DND-41 (cell line): ENCODE results near the gene ARPC4.

ENCODE experiments used
- EZH2 ChIP-seq: IDR thresholded peaks from 3 replicates; pipeline ENCODE4 v1.6.1; 2012; ENCODE audit warnings: borderline replicate concordance, low read depth, mild to moderate bottlenecking, moderate library complexity, low read length, inconsistent platforms; ENCODE audit not compliant: severe bottlenecking
- TF ChIP-seq, protein P1 (sequence below): IDR thresholded peaks from 2 replicates; pipeline ENCODE4 v1.5.1; 2012; ENCODE audit warnings: borderline replicate concordance, low read length, moderate library complexity, mild to moderate bottlenecking; ENCODE audit not compliant: poor library complexity, severe bottlenecking; ENCODE audit errors: extremely low read depth

DNA sequence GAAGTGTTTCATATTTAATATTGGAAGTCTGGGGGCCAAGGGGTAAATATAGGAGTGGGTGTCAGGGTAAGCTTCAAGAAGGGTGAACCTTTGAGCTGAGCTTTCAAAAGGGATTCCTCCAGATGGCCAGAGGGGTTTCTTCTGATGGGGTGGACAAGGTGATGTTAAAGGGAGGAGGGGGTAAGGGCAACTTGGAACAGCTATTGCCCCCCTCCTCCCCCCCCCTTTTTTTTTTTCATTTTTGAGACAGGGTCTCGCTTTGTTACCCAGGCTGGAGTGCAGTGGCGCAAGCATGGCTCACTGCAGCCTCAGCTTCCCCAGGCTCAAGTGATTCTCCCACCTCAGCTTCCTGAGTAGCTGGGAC is 15.1 kb downstream of the ARPC4 start:
- TF ChIP-seq, protein P1, sequence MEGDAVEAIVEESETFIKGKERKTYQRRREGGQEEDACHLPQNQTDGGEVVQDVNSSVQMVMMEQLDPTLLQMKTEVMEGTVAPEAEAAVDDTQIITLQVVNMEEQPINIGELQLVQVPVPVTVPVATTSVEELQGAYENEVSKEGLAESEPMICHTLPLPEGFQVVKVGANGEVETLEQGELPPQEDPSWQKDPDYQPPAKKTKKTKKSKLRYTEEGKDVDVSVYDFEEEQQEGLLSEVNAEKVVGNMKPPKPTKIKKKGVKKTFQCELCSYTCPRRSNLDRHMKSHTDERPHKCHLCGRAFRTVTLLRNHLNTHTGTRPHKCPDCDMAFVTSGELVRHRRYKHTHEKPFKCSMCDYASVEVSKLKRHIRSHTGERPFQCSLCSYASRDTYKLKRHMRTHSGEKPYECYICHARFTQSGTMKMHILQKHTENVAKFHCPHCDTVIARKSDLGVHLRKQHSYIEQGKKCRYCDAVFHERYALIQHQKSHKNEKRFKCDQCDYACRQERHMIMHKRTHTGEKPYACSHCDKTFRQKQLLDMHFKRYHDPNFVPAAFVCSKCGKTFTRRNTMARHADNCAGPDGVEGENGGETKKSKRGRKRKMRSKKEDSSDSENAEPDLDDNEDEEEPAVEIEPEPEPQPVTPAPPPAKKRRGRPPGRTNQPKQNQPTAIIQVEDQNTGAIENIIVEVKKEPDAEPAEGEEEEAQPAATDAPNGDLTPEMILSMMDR, result no peak
- TF ChIP-seq EZH2, result no peak
